Left lung (tissue), 10 donors: ENCODE data around the gene CDK5RAP3. TPM values are rescaled to one million over a fixed set of nuclear protein-coding genes. Genes with fewer than 3 reads are reported as not detected.
"Not testable (repeated sequence)": the region's sequence is repeated elsewhere in the genome, so short reads cannot be mapped to it uniquely, and the experiment has no call there.

ENCODE experiments used
- ATAC-seq: fragments of 200-7000 bp; cut with Tn5 transposase; one replicate; pipeline ENCODE4 v1.9.1; 2020; ENCODE audit warnings: moderate library complexity
- DNase-seq, 4 donors: peaks; one replicate each; pipeline ENCODE4 v3.0.0-alpha.2; 2013 to 2020
- H3K27ac ChIP-seq, 2 donors: fragments of 200-600 bp; sonication (generic) in 1 of 2; one replicate each; pipeline versions ENCODE4 v1.5.0 to v1.8.0; 2020 to 2021
- H3K27me3 ChIP-seq, 2 donors: fragments of 200-600 bp; sonication (generic) in 1 of 2; one replicate each; pipeline versions ENCODE4 v1.5.0 to v1.8.0; 2020 to 2021
- H3K36me3 ChIP-seq, 2 donors: fragments of 200-600 bp; sonication (generic) in 1 of 2; one replicate each; pipeline versions ENCODE4 v1.5.0 to v1.8.0; 2020 to 2021
- H3K4me1 ChIP-seq, 2 donors: fragments of 200-600 bp; one replicate each; pipeline ENCODE4 v1.8.0; 2021
- H3K4me3 ChIP-seq, 2 donors: fragments of 200-600 bp; sonication (generic) in 1 of 2; one replicate each; pipeline versions ENCODE4 v1.5.0 to v1.8.0; 2020 to 2021; ENCODE audit warnings: mild to moderate bottlenecking in 1 of 2
- H3K9me3 ChIP-seq, 2 donors: fragments of 200-600 bp; sonication (generic) in 1 of 2; one replicate each; pipeline versions ENCODE4 v1.5.0 to v1.8.0; 2020 to 2021
- intact Hi-C, 2 donors: fragments of 100-400 bp; cut with DNase I; formaldehyde crosslinking; loops; one replicate each; pipeline versions ENCODE4 v1.11.2 to v1.14.2; 2022
- polyA plus RNA-seq, 6 donors: library from polyadenylated mRNA; unstranded; fragments of 120-200 nt; gene quantifications; one replicate each; pipeline ENCODE4 v1.2.1, GENCODE V29; 2013; ENCODE audit not compliant: insufficient read length in 6 of 6
- total RNA-seq, 2 donors: library from RNA; stranded (reverse); fragmentation: NEBNext Ultra II Directional; extraction: Animal tissue kit (Norgen Biotek cat#: 25700); gene quantifications; one replicate each; pipeline ENCODE4 v1.2.1, GENCODE V29; 2021
- TF ChIP-seq, protein P1 (sequence below), 2 donors: fragments of 200-600 bp; sonication (generic) in 1 of 2; IDR thresholded peaks; one replicate each; pipeline versions ENCODE4 v1.5.0 to v1.8.0; 2021; ENCODE audit warnings: antibody characterized with exemption in 2 of 2
- donor health status: DM: no; HTN: yes; CAD: no.
- donor health status: DM: no; HTN: no; CAD: no.

Gene CDK5RAP3
- total and polyA plus RNA-seq, 8 donors = 136 to 182 (median 159) TPM

DNA sequence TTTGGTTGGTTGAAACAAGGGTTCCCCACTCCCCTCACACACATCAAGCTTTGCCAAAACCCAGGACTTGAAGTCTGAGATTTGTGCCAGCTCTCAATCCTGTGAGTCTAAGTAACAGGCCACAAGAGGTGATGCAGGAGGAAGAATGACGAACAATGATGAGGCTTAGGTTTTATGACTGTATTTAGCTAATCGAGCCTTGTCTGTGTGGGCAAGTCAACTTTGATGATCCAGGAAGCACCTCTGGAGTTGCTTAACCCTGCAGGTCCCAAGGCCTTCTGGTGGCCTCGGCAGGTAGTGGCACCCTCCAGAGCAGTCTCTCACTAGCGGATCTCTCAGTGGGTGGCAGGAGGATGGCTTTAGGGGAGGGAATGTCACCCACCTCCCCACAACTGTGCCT, 28.7 kb downstream of the CDK5RAP3 start:
- Histone ChIP-seq H3K9me3 (no peaks in the 10 kb centered on the region), H3K27me3 (peaks cover 0 to 30% of the 10 kb centered on the region in 2 donors), H3K36me3 (no peaks in the 10 kb centered on the region), H3K27ac (no peak overlapping the region), H3K4me3 (no peak overlapping the region), H3K4me1 (peaks cover 3 to 33% of the 10 kb centered on the region in 2 donors)
- TF ChIP-seq, protein P1, sequence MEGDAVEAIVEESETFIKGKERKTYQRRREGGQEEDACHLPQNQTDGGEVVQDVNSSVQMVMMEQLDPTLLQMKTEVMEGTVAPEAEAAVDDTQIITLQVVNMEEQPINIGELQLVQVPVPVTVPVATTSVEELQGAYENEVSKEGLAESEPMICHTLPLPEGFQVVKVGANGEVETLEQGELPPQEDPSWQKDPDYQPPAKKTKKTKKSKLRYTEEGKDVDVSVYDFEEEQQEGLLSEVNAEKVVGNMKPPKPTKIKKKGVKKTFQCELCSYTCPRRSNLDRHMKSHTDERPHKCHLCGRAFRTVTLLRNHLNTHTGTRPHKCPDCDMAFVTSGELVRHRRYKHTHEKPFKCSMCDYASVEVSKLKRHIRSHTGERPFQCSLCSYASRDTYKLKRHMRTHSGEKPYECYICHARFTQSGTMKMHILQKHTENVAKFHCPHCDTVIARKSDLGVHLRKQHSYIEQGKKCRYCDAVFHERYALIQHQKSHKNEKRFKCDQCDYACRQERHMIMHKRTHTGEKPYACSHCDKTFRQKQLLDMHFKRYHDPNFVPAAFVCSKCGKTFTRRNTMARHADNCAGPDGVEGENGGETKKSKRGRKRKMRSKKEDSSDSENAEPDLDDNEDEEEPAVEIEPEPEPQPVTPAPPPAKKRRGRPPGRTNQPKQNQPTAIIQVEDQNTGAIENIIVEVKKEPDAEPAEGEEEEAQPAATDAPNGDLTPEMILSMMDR (IDR thresholded peaks at IDR 0.05) = no peak
- no peak for ATAC-seq
- DNase-seq = no peak
- intact Hi-C loops = no loop called here

DNA sequence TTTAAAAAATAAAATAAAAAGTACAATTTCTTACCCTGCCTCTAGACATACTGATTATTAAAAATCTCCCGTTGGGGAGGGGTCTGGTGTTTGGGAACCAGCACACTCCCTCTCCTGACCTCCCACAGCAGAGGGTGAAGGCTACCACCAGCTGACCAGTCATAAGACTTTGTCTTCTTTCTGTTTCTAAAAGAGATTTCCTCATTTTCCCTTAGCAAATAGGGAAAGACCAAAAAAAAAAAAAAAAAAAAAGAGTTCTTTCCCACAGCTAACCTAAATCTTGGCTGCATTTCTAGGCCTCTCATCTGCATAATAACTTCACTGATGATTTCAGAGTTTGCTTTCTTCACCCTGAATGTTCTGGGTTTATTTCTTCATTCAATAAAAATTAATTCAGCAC, 30.3 kb downstream of the CDK5RAP3 start:
- peak overlapping the region; percentile 77 to 84 for H3K27ac ChIP-seq
- intact Hi-C loops = no loop called here
- TF ChIP-seq, protein P1 (IDR thresholded peaks at IDR 0.05) = no peak

DNA sequence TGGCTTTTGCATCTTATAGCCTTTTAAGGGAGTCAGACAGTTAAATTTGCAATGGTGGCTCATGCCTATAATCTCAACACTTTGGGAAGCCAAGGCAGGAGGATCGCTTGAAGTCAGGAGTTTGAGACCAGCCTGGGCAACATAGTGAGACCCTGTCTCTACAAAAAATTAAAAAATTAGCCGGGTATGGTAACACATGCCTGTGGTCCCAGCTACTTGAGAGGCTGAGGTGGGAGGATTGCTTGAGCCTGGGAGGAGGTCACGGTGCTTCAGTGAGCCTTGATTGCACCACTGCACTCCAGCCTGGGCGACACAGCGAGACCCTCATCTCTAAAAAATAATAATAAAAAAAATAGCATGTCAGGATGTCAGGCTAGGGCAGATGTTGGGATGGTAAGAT, 30.7 kb downstream of the CDK5RAP3 start:
- ATAC-seq, H3K9me3 ChIP-seq, DNase-seq, H3K36me3 ChIP-seq, intact Hi-C loops, H3K4me3 ChIP-seq: not testable (repeated sequence)
- H3K4me1 ChIP-seq = peaks cover 3 to 33% of the 10 kb centered on the region in 2 donors
- H3K27me3 ChIP-seq = peaks cover 0 to 23% of the 10 kb centered on the region in 2 donors
- H3K27ac ChIP-seq = peak overlapping the region; percentile 77 to 84

More for the DNA sequence above, 30.3 kb downstream of the CDK5RAP3 start:
- ATAC-seq = peak; percentile 39
- H3K36me3 ChIP-seq = no peaks in the 10 kb centered on the region
- no peaks in the 10 kb centered on the region for H3K9me3 ChIP-seq
- H3K4me1 ChIP-seq = peaks cover 3 to 33% of the 10 kb centered on the region in 2 donors
- H3K27me3 ChIP-seq = peaks cover 0 to 23% of the 10 kb centered on the region in 2 donors
- no peak for DNase-seq
- H3K4me3 ChIP-seq = no peak overlapping the region

DNA sequence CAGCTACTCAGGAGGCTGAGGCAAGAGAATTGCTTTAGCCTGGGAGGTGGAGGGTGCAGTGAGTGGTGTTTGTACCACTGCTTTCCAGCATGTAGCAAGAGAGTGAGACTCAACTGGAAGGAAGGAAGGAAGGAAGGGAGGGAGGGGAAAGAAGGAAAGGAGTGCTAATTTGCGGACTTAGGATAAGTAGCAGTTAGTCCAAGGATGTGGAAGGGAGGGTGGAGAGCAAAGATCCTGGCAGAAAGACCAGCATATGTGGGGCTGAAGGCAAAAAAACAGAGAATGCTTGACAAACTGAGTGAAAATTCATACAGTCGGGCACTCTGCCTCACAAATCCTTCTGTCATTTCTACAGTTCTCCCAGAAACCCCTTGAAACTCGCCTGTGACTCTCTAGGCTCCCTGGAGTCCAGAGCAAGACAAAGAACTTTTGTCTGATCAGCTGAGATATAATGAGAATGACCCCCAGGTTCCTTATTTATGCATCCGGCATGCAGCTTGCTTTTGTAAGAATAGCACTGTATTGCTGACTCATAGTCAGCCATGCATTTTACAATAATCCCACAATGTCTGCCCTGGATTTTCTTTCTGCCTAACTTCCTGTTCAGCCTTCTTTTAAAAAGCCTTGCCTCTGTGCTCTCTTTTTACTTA, 31.5 kb downstream of the CDK5RAP3 start:
- Histone ChIP-seq H3K27ac (peak overlapping the region; percentile 77 to 84), H3K4me3 (no peak overlapping the region), H3K9me3 (no peaks in the 10 kb centered on the region), H3K36me3 (no peaks in the 10 kb centered on the region), H3K27me3 (peaks cover 0 to 23% of the 10 kb centered on the region in 2 donors), H3K4me1 (peaks cover 3 to 33% of the 10 kb centered on the region in 2 donors)
- intact Hi-C loops = no loop called here
- peak; percentile 59 for ATAC-seq
- TF ChIP-seq, protein P1 (IDR thresholded peaks at IDR 0.05) = no peak
- peak in 1 of 4 donors; percentile 36 for DNase-seq

DNA sequence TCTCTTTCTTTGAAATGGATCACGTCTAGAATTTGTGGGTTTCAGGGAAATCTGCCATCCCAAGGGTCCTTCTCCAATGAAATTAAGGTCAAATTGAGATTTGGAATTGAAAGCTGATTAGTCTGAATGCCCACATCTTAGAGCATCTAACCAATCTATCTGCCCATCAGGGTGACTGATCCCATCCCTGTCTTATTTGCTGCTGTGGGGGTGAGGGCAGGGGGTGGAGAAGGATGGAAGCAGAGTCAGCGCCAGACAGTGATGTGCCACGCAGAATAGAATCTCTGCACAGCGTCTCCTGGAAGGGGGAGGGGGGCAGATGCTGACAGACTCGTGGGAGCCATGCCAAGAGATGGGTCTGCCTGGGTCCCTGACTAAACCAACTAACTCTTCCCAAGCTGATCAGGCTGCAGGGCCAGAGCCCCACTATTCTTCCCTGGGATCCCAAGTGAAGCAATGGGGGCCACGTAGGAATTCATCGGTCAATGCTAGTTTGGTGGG, 32.1 kb downstream of the CDK5RAP3 start:
- DNase-seq (no peak), ATAC-seq (no peak)
- H3K27ac ChIP-seq = peak overlapping the region; percentile 77 to 84
- no peak overlapping the region for H3K4me3 ChIP-seq
- intact Hi-C loops = no loop called here
- no peaks in the 10 kb centered on the region for H3K9me3 ChIP-seq
- TF ChIP-seq, protein P1 (IDR thresholded peaks at IDR 0.05) = no peak
- H3K4me1 ChIP-seq = peaks cover 3 to 33% of the 10 kb centered on the region in 2 donors
- H3K27me3 ChIP-seq = peaks cover 0 to 23% of the 10 kb centered on the region in 2 donors
- no peaks in the 10 kb centered on the region for H3K36me3 ChIP-seq
